ENCODE data around the gene C22orf42.

C22orf42 gene

GRCh38 chr22:32185821-32186220, 26.7 kb upstream of the C22orf42 start:
- H3K79me2 ChIP-seq (ENCODE audit: low read length), result no peaks in the 10 kb centered on the region
- no peaks in the 10 kb centered on the region for H4K20me1 ChIP-seq (ENCODE audit: insufficient read depth, low read length)
- peaks cover 34% of the 10 kb centered on the region for H3K27me3 ChIP-seq (ENCODE audit: low read depth, low read length)
- no peak overlapping the region for H2AFZ ChIP-seq (ENCODE audit: low read depth, low read length)
- H3K4me2 ChIP-seq (ENCODE audit: low read length), result no peak overlapping the region
- no peak overlapping the region for H3K4me3 ChIP-seq (ENCODE audit: low read length)
- TF ChIP-seq EZH2phosphoT487 (IDR thresholded peaks at IDR 0.05; ENCODE audit: low read depth) (no peak), CTCF (IDR thresholded peaks at IDR 0.05; ENCODE audit: low read depth, low read length) (no peak)
- H3K27ac ChIP-seq (ENCODE audit: low read length), result no peak overlapping the region
- H3K36me3 ChIP-seq (replicated peaks; ENCODE audit: low read depth, low read length), result no peaks in the 10 kb centered on the region
- no peaks in the 10 kb centered on the region for H3K4me1 ChIP-seq (ENCODE audit: low read length)
- no peaks in the 10 kb centered on the region for H3K9me3 ChIP-seq (ENCODE audit: insufficient read depth, low read length)
- no peak overlapping the region for H3K9ac ChIP-seq (ENCODE audit: low read length)

- peaks cover 36% of the 10 kb centered on the region for H3K27me3 ChIP-seq (ENCODE audit: low read depth, low read length)
- no peaks in the 10 kb centered on the region for H3K9me3 ChIP-seq (ENCODE audit: insufficient read depth, low read length)
- H3K79me2 ChIP-seq (ENCODE audit: low read length), result no peaks in the 10 kb centered on the region
- H3K9ac ChIP-seq (ENCODE audit: low read length), result no peak overlapping the region
- no peaks in the 10 kb centered on the region for H3K36me3 ChIP-seq (replicated peaks; ENCODE audit: low read depth, low read length)
- TF ChIP-seq CTCF (IDR thresholded peaks at IDR 0.05; ENCODE audit: low read depth, low read length), result no peak
- no peak for TF ChIP-seq EZH2phosphoT487 (IDR thresholded peaks at IDR 0.05; ENCODE audit: low read depth)
- no peaks in the 10 kb centered on the region for H4K20me1 ChIP-seq (ENCODE audit: insufficient read depth, low read length)
- H3K4me2 ChIP-seq (ENCODE audit: low read length), result no peak overlapping the region
- no peak overlapping the region for H3K27ac ChIP-seq (ENCODE audit: low read length)
- no peak overlapping the region for H3K4me3 ChIP-seq (ENCODE audit: low read length)
- no peak overlapping the region for H2AFZ ChIP-seq (ENCODE audit: low read depth, low read length)
- H3K4me1 ChIP-seq (ENCODE audit: low read length), result no peaks in the 10 kb centered on the region
These were observed 24.5 kb upstream of the C22orf42 start for GRCh38 chr22:32183625-32184024.

GRCh38 chr22:32181043-32181442, 21.9 kb upstream of the C22orf42 start:
- Histone ChIP-seq H3K4me2 (ENCODE audit: low read length) (no peak overlapping the region), H3K4me3 (ENCODE audit: low read length) (no peak overlapping the region), H3K4me1 (ENCODE audit: low read length) (no peaks in the 10 kb centered on the region), H4K20me1 (ENCODE audit: insufficient read depth, low read length) (no peaks in the 10 kb centered on the region), H3K27me3 (ENCODE audit: low read depth, low read length) (peaks cover 36% of the 10 kb centered on the region), H2AFZ (ENCODE audit: low read depth, low read length) (no peak overlapping the region), H3K79me2 (ENCODE audit: low read length) (no peaks in the 10 kb centered on the region), H3K27ac (ENCODE audit: low read length) (no peak overlapping the region), H3K9ac (ENCODE audit: low read length) (no peak overlapping the region), H3K9me3 (ENCODE audit: insufficient read depth, low read length) (no peaks in the 10 kb centered on the region), H3K36me3 (replicated peaks; ENCODE audit: low read depth, low read length) (no peaks in the 10 kb centered on the region)
- TF ChIP-seq CTCF (IDR thresholded peaks at IDR 0.05; ENCODE audit: low read depth, low read length) (no peak), EZH2phosphoT487 (IDR thresholded peaks at IDR 0.05; ENCODE audit: low read depth) (no peak)

GRCh38 chr22:32177221-32177765, 18.2 kb upstream of the C22orf42 start:
- TF ChIP-seq CTCF (IDR thresholded peaks at IDR 0.05; ENCODE audit: low read depth, low read length), result no peak
- no peak for TF ChIP-seq EZH2phosphoT487 (IDR thresholded peaks at IDR 0.05; ENCODE audit: low read depth)
- no peaks in the 10 kb centered on the region for H3K79me2 ChIP-seq (ENCODE audit: low read length)
- H4K20me1 ChIP-seq (ENCODE audit: insufficient read depth, low read length), result no peaks in the 10 kb centered on the region
- no peaks in the 10 kb centered on the region for H3K36me3 ChIP-seq (replicated peaks; ENCODE audit: low read depth, low read length)
- H2AFZ ChIP-seq (ENCODE audit: low read depth, low read length), result no peak overlapping the region
- H3K4me2 ChIP-seq (ENCODE audit: low read length), result no peak overlapping the region
- H3K27me3 ChIP-seq (ENCODE audit: low read depth, low read length), result peaks cover 29% of the 10 kb centered on the region
- no peaks in the 10 kb centered on the region for H3K9me3 ChIP-seq (ENCODE audit: insufficient read depth, low read length)
- H3K4me3 ChIP-seq (ENCODE audit: low read length), result no peak overlapping the region
- no peaks in the 10 kb centered on the region for H3K4me1 ChIP-seq (ENCODE audit: low read length)
- no peak overlapping the region for H3K27ac ChIP-seq (ENCODE audit: low read length)
- H3K9ac ChIP-seq (ENCODE audit: low read length), result no peak overlapping the region

All from OCI-LY3 (cell line).